ENCODE results near the gene SLC26A11.

Gene SLC26A11

DNA sequence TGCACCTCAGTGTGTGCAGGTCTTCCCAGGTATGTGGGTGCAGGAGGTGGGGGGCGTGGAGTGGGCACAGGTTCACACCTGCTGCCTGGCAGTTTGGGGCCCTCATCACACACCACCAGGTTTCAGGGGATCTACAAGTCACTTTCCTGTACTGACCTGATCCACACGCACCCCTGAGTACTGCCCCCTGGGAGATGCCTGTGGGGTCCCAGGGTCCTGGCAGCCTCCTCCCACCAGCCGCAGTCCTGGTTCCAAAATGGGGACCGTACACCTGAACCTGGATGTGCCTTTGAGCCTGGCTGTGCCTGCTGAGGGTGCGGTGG is 66.4 kb downstream of the SLC26A11 start:
- ChIA-PET POLR2A (no interaction called here), CTCF (interaction anchor here (1.0 kb wide), 1 partner anchor 91 kb away, joined by 3 read pairs; no protein-coding TSS in a partner anchor)
- DNase-seq (ENCODE audit: extremely low spot score), result no peak
- TF ChIP-seq, protein P1, sequence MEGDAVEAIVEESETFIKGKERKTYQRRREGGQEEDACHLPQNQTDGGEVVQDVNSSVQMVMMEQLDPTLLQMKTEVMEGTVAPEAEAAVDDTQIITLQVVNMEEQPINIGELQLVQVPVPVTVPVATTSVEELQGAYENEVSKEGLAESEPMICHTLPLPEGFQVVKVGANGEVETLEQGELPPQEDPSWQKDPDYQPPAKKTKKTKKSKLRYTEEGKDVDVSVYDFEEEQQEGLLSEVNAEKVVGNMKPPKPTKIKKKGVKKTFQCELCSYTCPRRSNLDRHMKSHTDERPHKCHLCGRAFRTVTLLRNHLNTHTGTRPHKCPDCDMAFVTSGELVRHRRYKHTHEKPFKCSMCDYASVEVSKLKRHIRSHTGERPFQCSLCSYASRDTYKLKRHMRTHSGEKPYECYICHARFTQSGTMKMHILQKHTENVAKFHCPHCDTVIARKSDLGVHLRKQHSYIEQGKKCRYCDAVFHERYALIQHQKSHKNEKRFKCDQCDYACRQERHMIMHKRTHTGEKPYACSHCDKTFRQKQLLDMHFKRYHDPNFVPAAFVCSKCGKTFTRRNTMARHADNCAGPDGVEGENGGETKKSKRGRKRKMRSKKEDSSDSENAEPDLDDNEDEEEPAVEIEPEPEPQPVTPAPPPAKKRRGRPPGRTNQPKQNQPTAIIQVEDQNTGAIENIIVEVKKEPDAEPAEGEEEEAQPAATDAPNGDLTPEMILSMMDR (IDR thresholded peaks at IDR 0.05; ENCODE audit: control extremely low read depth, extremely low read depth, low read depth, missing control alignments), result no peak

DNA sequence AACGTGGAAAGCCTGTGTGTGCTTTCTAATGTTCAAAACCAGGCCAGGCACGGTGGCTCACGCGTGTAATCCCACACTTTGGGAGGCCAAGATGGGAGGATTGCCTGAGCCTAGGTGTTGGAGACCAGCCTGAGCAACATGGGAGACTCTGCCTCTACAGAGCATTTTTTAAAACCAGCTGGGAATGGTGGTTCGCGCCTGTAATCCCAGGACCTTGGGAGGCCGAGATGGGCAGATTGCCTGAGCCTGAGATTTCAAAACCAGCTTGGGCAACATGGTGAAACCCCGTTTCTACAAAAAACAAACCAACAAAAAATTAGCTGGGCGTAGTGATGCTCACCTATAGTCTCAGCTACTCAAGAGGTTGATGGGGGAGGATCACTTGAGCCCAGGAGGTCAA is 66.8 kb downstream of the SLC26A11 start:
- TF ChIP-seq, protein P1 (IDR thresholded peaks at IDR 0.05; ENCODE audit: control extremely low read depth, extremely low read depth, low read depth, missing control alignments), result no peak
- DNase-seq (ENCODE audit: extremely low spot score), result no peak
- POLR2A ChIA-PET, result no interaction called here
- CTCF ChIA-PET, result interaction anchor here (1.0 kb wide), 1 partner anchor 92 kb away, joined by 3 read pairs; no protein-coding TSS in a partner anchor

DNA sequence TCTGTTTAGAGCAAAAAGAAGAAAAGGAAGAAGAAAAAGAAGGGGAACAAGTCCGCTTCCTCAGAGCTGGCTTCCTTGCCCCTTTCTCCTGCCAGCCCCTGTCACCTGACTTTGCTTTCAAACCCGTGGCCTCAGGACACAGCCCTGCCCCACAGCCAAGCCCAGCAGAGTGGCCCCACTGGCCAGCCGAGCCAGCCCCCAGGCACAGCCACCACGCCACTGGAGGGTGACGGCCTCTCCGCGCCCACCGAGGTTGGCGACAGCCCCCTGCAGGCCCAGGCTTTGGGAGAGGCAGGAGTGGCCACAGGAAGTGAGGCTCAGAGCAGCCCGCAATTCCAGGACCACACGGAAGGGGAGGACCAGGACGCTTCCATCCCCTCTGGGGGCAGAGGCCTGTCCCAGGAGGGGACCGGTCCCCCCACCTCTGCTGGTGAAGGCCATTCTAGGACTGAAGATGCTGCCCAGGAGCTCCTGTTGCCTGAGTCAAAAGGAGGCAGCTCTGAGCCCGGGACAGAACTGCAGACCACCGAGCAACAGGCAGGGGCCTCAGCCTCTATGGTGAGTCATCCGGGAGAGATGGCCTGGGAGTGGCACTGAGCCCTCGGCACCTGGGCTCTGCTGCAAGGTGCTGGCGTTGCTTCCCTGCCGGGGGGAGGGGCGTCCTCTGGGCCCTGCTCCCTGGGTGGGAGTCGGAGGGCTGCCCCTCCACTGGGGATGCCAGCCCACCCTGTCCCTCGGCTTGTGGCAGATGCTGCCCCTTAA is 67.8 kb downstream of the SLC26A11 start:
- DNase-seq (ENCODE audit: extremely low spot score), result no peak
- POLR2A ChIA-PET, result no interaction called here
- TF ChIP-seq, protein P1 (IDR thresholded peaks at IDR 0.05; ENCODE audit: control extremely low read depth, extremely low read depth, low read depth, missing control alignments), result no peak
- CTCF ChIA-PET, result no interaction called here

DNA sequence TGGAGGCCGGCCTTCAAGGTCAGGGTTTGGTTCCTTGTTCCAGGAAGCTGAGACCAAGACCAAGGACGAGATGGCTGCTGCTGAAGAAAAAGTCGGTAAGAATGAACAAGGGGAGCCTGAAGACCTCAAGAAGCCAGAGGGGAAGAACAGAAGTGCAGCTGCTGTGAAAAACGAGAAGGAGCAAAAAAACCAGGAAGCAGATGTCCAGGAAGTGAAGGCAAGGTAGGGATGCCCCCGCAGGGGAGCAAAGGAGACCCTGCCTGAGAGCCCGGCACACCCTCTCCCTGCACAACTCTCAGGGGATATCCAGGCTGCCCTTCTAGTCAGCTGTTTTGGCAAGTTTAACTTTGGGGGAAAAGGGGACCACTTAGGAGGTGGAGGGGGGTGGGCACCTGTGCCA is 69.4 kb downstream of the SLC26A11 start:
- TF ChIP-seq, protein P1 (IDR thresholded peaks at IDR 0.05; ENCODE audit: control extremely low read depth, extremely low read depth, low read depth, missing control alignments), result no peak
- ChIA-PET POLR2A (no interaction called here), CTCF (no interaction called here)
- no peak for DNase-seq (ENCODE audit: extremely low spot score)

DNA sequence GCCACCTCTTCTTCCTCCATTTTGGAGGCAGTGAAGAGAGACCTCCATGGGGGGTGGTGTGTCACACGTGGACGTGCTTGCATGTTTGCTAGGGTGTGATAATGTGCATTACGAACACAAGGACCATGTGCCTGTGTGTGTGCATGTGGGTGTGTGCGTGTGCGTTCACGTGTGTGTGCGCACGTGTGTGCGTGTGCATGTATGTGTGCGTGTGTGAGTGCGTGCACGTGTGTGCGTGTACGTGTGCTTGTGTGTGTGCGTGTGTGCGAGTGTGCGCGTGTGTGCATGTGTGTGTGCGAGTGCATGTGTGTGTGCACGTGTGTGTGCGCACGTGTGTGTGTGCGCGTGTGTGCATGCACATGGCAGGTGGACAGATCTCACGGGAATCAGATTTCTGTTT is 69.9 kb downstream of the SLC26A11 start:
- no peak for DNase-seq (ENCODE audit: extremely low spot score)
- TF ChIP-seq, protein P1 (IDR thresholded peaks at IDR 0.05; ENCODE audit: control extremely low read depth, extremely low read depth, low read depth, missing control alignments), result no peak
- CTCF ChIA-PET, result no interaction called here
- POLR2A ChIA-PET, result no interaction called here

DNA sequence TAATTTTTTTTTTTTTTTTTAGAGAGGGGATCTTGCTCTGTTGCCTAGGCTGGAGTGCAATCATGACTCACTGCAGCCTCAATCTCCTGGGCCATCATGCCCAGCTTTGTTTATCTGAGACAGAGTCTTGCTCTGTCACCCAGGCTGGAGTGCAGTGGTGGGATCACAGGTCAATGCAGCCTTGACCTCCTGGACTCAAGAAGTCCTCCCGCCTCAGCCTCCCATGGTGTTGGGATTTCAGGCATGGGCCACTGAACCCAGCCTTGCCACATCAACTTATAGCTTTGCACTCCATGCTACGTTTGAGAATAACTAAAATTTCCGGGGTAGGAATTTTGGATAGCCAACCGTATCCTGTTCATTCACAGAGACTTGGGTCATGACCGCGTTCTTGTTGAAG is 71.0 kb downstream of the SLC26A11 start:
- no peak for DNase-seq (ENCODE audit: extremely low spot score)
- ChIA-PET CTCF (no interaction called here), POLR2A (no interaction called here)
- TF ChIP-seq, protein P1 (IDR thresholded peaks at IDR 0.05; ENCODE audit: control extremely low read depth, extremely low read depth, low read depth, missing control alignments), result no peak
